CD14-positive monocyte (primary cell): ENCODE measurements around the gene UNC93A. TPM values are rescaled to one million over a fixed set of nuclear protein-coding genes. Genes with fewer than 3 reads are reported as not detected.

Experiments
- DNase-seq, 3 donors: peaks; one replicate each; pipeline ENCODE4 v3.0.0-alpha.2; 2011 to 2022
- H2AFZ ChIP-seq: 2 replicates; pipeline ENCODE4 v1.6.0; 2012; ENCODE audit warnings: mild to moderate bottlenecking, low read depth, low read length, inconsistent platforms; ENCODE audit not compliant: insufficient read depth, poor library complexity, severe bottlenecking
- H3K27ac ChIP-seq, 2 donors: 1 replicate in 1 of 2; 2 replicates in 1 of 2; pipeline ENCODE4 v1.5.1; 2012 to 2013; ENCODE audit warnings: low read length in 2 of 2, control low read depth in 1 of 2, inconsistent platforms in 1 of 2, low read depth in 1 of 2, mild to moderate bottlenecking in 1 of 2
- H3K27me3 ChIP-seq, 2 donors: one replicate each; pipeline versions ENCODE4 v1.6.0 to v1.6.1; 2011 to 2013; ENCODE audit warnings: low read length in 2 of 2; ENCODE audit not compliant: control insufficient read depth in 2 of 2, insufficient read depth in 2 of 2
- H3K36me3 ChIP-seq, 2 donors: replicated peaks in 1 of 2; 1 replicate in 1 of 2; 2 replicates in 1 of 2; pipeline versions ENCODE4 v1.5.1 to v1.6.1; 2012 to 2013; ENCODE audit warnings: low read length in 2 of 2, control low read depth in 1 of 2, inconsistent platforms in 1 of 2, mild to moderate bottlenecking in 1 of 2; ENCODE audit not compliant: insufficient read depth in 2 of 2, control insufficient read depth in 1 of 2
- H3K4me1 ChIP-seq, 2 donors: 1 replicate in 1 of 2; 2 replicates in 1 of 2; pipeline versions ENCODE4 v1.5.1 to v1.6.1; 2012 to 2013; ENCODE audit warnings: low read length in 2 of 2, control low read depth in 1 of 2, inconsistent platforms in 1 of 2, mild to moderate bottlenecking in 1 of 2, moderate library complexity in 1 of 2; ENCODE audit not compliant: insufficient read depth in 2 of 2, control insufficient read depth in 1 of 2
- H3K4me2 ChIP-seq: replicated peaks from 2 replicates; pipeline ENCODE3; 2012; ENCODE audit warnings: low read length, moderate library complexity, mild to moderate bottlenecking; ENCODE audit not compliant: poor library complexity, severe bottlenecking; ENCODE audit errors: extremely low read depth
- H3K4me3 ChIP-seq, 3 experiments: fragments of 200-600 bp in 1 of 3; sonication (generic) in 1 of 3; replicated peaks in 1 of 3; 1 replicate in 2 of 3; 2 replicates in 1 of 3; pipeline ENCODE4 v1.5.1; 2011 to 2013; ENCODE audit warnings: low read length in 3 of 3, mild to moderate bottlenecking in 3 of 3, control low read depth in 2 of 3, low read depth in 2 of 3, inconsistent platforms in 1 of 3, moderate library complexity in 1 of 3
- H3K79me2 ChIP-seq: 2 replicates; pipeline ENCODE4 v1.6.0; 2012; ENCODE audit warnings: mild to moderate bottlenecking, control low read depth, inconsistent platforms, low read length, moderate library complexity; ENCODE audit not compliant: insufficient read depth
- H3K9ac ChIP-seq: 2 replicates; pipeline ENCODE4 v1.6.0; 2017; ENCODE audit warnings: low read length, mild to moderate bottlenecking; ENCODE audit not compliant: insufficient read depth, poor library complexity, severe bottlenecking
- H3K9me3 ChIP-seq, 2 donors: replicated peaks in 1 of 2; 1 replicate in 1 of 2; 2 replicates in 1 of 2; pipeline versions ENCODE4 v1.5.1 to v1.6.1; 2012 to 2013; ENCODE audit warnings: low read length in 2 of 2, control low read depth in 1 of 2; ENCODE audit not compliant: control insufficient read depth in 1 of 2, insufficient read depth in 1 of 2
- H4K20me1 ChIP-seq: 2 replicates; pipeline ENCODE4 v1.6.0; 2012; ENCODE audit warnings: mild to moderate bottlenecking, low read length, control low read depth, moderate library complexity; ENCODE audit not compliant: insufficient read depth
- H3K27ac Mint-ChIP-seq, 7 donors: one replicate each; pipeline ENCODE4 v1.8.0; 2020; ENCODE audit warnings: mild to moderate bottlenecking in 7 of 7, mixed read lengths in 7 of 7, moderate library complexity in 6 of 7, inconsistent platforms in 2 of 7
- H3K27me3 Mint-ChIP-seq, 3 donors: one replicate each; pipeline ENCODE4 v1.8.0; 2021 to 2022; ENCODE audit warnings: low read depth in 3 of 3, mild to moderate bottlenecking in 3 of 3, mixed read lengths in 3 of 3, moderate library complexity in 3 of 3, inconsistent platforms in 1 of 3
- H3K36me3 Mint-ChIP-seq, 2 donors: one replicate each; pipeline ENCODE4 v1.8.0; 2020; ENCODE audit warnings: mixed read lengths in 2 of 2, inconsistent platforms in 1 of 2, mild to moderate bottlenecking in 1 of 2
- H3K4me1 Mint-ChIP-seq: one replicate; pipeline ENCODE4 v1.8.0; 2020; ENCODE audit warnings: mild to moderate bottlenecking, mixed read lengths
- H3K4me3 Mint-ChIP-seq, 2 donors: one replicate each; pipeline ENCODE4 v1.8.0; 2020; ENCODE audit warnings: mild to moderate bottlenecking in 2 of 2, mixed read lengths in 2 of 2, moderate library complexity in 1 of 2
- H3K9me3 Mint-ChIP-seq, 7 donors: one replicate each; pipeline ENCODE4 v1.8.0; 2020 to 2022; ENCODE audit warnings: mixed read lengths in 7 of 7, mild to moderate bottlenecking in 6 of 7, moderate library complexity in 6 of 7, inconsistent platforms in 2 of 7
- CTCF ChIP-seq: fragments of 200-600 bp; IDR thresholded peaks from one replicate; pipeline ENCODE4 v1.8.0; 2022; ENCODE audit warnings: antibody characterized with exemption, mild to moderate bottlenecking
- WGBS: methylation state at CpG from one replicate; pipeline ENCODE4 v1.1.5; 2013; ENCODE audit warnings: missing lambda C conversion rate; ENCODE audit not compliant: insufficient coverage; 5-methylcytosine and 5-hydroxymethylcytosine counted together
- intact Hi-C, 2 donors: fragments of 100-400 bp; cut with micrococcal nuclease; formaldehyde crosslinking; loops; one replicate each; pipeline versions ENCODE4 v1.15.0 to v1.15.1; 2023
- polyA plus RNA-seq, 3 donors: library from polyadenylated mRNA; depleted of rRNA in 1 of 3; unstranded in 2 of 3; stranded (reverse) in 1 of 3; fragments of 300-500 nt in 2 of 3; fragments of >200 nt in 1 of 3; fragmentation: Illumina TruSeq in 2 of 3; gene quantifications; 1 replicate in 2 of 3; 2 replicates in 1 of 3; pipeline ENCODE4 v1.2.3, GENCODE V29; 2012 to 2021

The UNC93A gene
- polyA plus RNA-seq, 3 donors, result not detected

DNA sequence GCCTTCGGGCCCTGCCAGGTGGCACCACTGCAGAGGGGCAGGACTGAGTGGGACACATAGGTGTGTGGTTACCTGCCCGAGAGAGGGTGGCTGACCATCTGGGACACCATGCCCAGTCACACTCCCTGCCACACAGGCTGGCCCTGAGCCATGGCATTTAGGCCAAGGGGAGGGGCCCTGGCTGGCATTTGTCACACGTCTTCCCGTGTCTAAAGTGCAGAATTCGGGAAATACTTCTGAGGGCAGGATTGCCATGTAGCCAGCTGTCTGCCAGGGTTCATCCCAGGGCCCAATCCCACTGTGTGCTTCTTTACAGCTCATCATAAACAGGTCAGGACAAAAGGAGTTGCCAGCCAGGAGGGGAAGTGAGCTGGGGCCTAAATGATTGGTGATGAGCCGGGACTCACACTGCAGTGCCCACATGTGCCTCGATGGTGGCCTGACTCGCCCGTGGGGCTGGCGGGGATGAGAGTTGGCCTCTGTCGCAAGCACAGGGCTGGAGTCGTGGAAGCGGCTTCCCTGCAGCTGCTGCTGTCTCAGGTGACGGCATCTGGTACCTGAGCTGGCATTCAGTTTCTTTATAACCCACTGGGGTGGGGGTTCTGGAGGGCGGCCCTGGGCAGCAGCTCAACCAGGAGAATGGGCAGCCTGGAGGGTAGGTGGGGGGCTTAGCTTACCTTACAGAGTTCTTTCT is 5.9 kb upstream of the UNC93A start:
- Histone ChIP-seq H3K27ac (no peak overlapping the region), H2AFZ (no peak overlapping the region), H3K27me3 (no peaks in the 10 kb centered on the region), H3K4me1 (no peaks in the 10 kb centered on the region), H3K79me2 (no peaks in the 10 kb centered on the region), H4K20me1 (no peaks in the 10 kb centered on the region), H3K36me3 (no peaks in the 10 kb centered on the region), H3K9me3 (no peaks in the 10 kb centered on the region), H3K4me2 (no peak overlapping the region), H3K4me3 (no peak overlapping the region), H3K9ac (no peak overlapping the region)
- intact Hi-C loops, result loop anchor here in 1 of 2 donors (10.0 kb wide), 1 partner anchor 510 kb away; no protein-coding TSS in a partner anchor
- Mint-ChIP-seq H3K36me3 (no peaks in the 10 kb centered on the region), H3K27ac (no peak overlapping the region), H3K4me1 (no peaks in the 10 kb centered on the region), H3K9me3 (no peaks in the 10 kb centered on the region), H3K27me3 (peaks cover 2 to 10% (median 4%) of the 10 kb centered on the region in 3 donors), H3K4me3 (no peak overlapping the region)
- no peak for TF ChIP-seq CTCF
- no peak for DNase-seq
- WGBS, result 82% methylated on average over 12 of the region's 15 CpGs

DNA sequence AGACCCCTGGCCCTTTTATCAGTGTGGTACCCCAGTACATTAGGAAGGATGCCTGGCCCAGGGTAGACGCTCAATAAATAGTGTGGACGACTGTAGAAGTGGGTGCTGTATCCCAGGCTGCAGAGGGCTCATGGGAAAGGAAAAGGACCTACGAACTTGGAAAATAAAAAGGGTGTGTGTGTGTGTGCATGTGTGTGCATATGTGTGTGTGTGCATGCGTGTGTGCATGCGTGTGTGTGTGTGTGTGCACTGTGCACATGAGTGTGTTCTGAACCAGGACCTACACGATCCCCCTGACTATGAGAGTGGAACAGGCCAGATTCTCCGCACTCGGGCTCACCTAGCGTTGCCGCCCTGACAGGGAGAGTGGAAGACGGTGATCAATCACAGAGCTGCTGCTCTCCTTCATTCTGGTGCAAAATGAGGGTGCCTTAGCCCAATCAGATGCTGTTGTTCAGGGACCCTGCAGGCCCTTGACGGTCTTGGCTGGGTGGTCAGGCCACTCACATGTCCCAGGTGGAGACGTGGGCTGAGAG is 3.5 kb upstream of the UNC93A start:
- Mint-ChIP-seq H3K4me1 (no peaks in the 10 kb centered on the region), H3K4me3 (no peak overlapping the region), H3K27ac (no peak overlapping the region), H3K27me3 (peaks cover 0 to 11% (median 2%) of the 10 kb centered on the region in 3 donors), H3K9me3 (no peaks in the 10 kb centered on the region), H3K36me3 (no peaks in the 10 kb centered on the region)
- no peaks in the 10 kb centered on the region for H3K79me2 ChIP-seq
- 93% methylated on average over 12 of the region's 13 CpGs for WGBS
- intact Hi-C loops, result loop anchor here in 1 of 2 donors (10.0 kb wide), 1 partner anchor 513 kb away; no protein-coding TSS in a partner anchor
- no peaks in the 10 kb centered on the region for H4K20me1 ChIP-seq
- no peaks in the 10 kb centered on the region for H3K4me1 ChIP-seq
- no peak for TF ChIP-seq CTCF
- DNase-seq, result no peak
- H3K4me3 ChIP-seq, result no peak overlapping the region
- H3K4me2 ChIP-seq, result no peak overlapping the region
- no peak overlapping the region for H2AFZ ChIP-seq
- no peaks in the 10 kb centered on the region for H3K9me3 ChIP-seq
- H3K27me3 ChIP-seq, result peaks cover 0 to 4% of the 10 kb centered on the region in 2 donors
- no peaks in the 10 kb centered on the region for H3K36me3 ChIP-seq
- no peak overlapping the region for H3K9ac ChIP-seq
- H3K27ac ChIP-seq, result no peak overlapping the region
